H1 (cell line): ENCODE data around the gene PTN. TPM values are rescaled to one million over a fixed set of nuclear protein-coding genes. Genes with fewer than 3 reads are reported as not detected.
A peak's percentile ranks its signal among the peaks of the same experiment; 100 is the strongest.

Experiments
- CTCF ChIA-PET: fragments of 300-600 bp; sonication (Branson Sonifier 250); formaldehyde crosslinking; loops from one replicate; lab custom pipeline; 2021; ENCODE audit not compliant: partially characterized antibody; lab: Charles Lee
- POLR2A ChIA-PET: fragments of 300-600 bp; sonication (Branson Sonifier 250); formaldehyde crosslinking; loops from one replicate; lab custom pipeline; 2021; ENCODE audit warnings: inconsistent platforms; ENCODE audit not compliant: partially characterized antibody; lab: Charles Lee
- DNase-seq, 2 experiments: peaks; one replicate each; pipeline versions ENCODE4 v3.0.0 to v3.0.0-alpha.2; 2010 to 2022; ENCODE audit warnings: low spot score in 2 of 2, low read depth in 1 of 2, mixed read lengths in 1 of 2
- FAIRE-seq: peaks from 2 replicates; lab custom pipeline; 2011; peaks lifted over from hg19 to GRCh38; lab: Jason Lieb, UNC
- H2AFZ ChIP-seq: 2 replicates; pipeline ENCODE4 v1.8.1; 2012; ENCODE audit warnings: low read length, inconsistent platforms
- H2AK5ac ChIP-seq: 2 replicates; pipeline ENCODE4 v1.6.1; 2013; ENCODE audit warnings: low read depth, low read length
- H2BK120ac ChIP-seq: replicated peaks from 2 replicates; pipeline ENCODE3; 2013; ENCODE audit warnings: low read depth, low read length, inconsistent platforms
- H2BK12ac ChIP-seq: 2 replicates; pipeline ENCODE4 v1.6.1; 2013; ENCODE audit warnings: low read depth, low read length
- H2BK15ac ChIP-seq: 2 replicates; pipeline ENCODE4 v1.6.1; 2013; ENCODE audit warnings: low read length
- H2BK20ac ChIP-seq: 2 replicates; pipeline ENCODE4 v1.6.1; 2013; ENCODE audit warnings: low read length
- H2BK5ac ChIP-seq: 2 replicates; pipeline ENCODE4 v1.6.1; 2013; ENCODE audit warnings: low read depth, low read length
- H3K14ac ChIP-seq: 2 replicates; pipeline ENCODE4 v1.6.1; 2013; ENCODE audit warnings: inconsistent platforms; ENCODE audit not compliant: insufficient read length
- H3K18ac ChIP-seq: 2 replicates; pipeline ENCODE4 v1.6.1; 2013; ENCODE audit warnings: low read length; ENCODE audit errors: extremely low read depth
- H3K23ac ChIP-seq: 2 replicates; pipeline ENCODE4 v1.6.1; 2013; ENCODE audit warnings: inconsistent platforms; ENCODE audit not compliant: insufficient read length
- H3K23me2 ChIP-seq: 2 replicates; pipeline ENCODE4 v1.6.1; 2013; ENCODE audit warnings: low read depth, low read length
- H3K27ac ChIP-seq: 2 replicates; pipeline ENCODE4 v1.6.1; 2011; ENCODE audit warnings: low read depth, low read length, inconsistent platforms
- H3K27me3 ChIP-seq, 4 experiments: replicated peaks in 1 of 4; 1 replicate in 1 of 4; 2 replicates in 3 of 4; pipeline versions ENCODE4 v1.6.1 to v1.8.1; 2011 to 2013; ENCODE audit warnings: low read length in 3 of 4, mild to moderate bottlenecking in 3 of 4, inconsistent platforms in 2 of 4, mixed read lengths in 2 of 4, moderate library complexity in 1 of 4; ENCODE audit not compliant: control insufficient read depth in 3 of 4, insufficient read depth in 3 of 4; ENCODE audit errors: extremely low read depth in 1 of 4
- H3K36me3 ChIP-seq, 4 experiments: 2 replicates each; pipeline versions ENCODE4 v1.6.1 to v1.8.1; 2011 to 2013; ENCODE audit warnings: mild to moderate bottlenecking in 4 of 4, low read length in 3 of 4, moderate library complexity in 2 of 4, control low read depth in 1 of 4, inconsistent platforms in 1 of 4; ENCODE audit not compliant: insufficient read depth in 4 of 4, control insufficient read depth in 2 of 4
- H3K4ac ChIP-seq: replicated peaks from 2 replicates; pipeline ENCODE3; 2013; ENCODE audit warnings: low read length, low read depth, mixed read lengths, inconsistent platforms; ENCODE audit not compliant: insufficient read length
- H3K4me1 ChIP-seq, 4 experiments: replicated peaks in 1 of 4; 1 replicate in 1 of 4; 2 replicates in 3 of 4; pipeline versions ENCODE4 v1.6.1 to v1.8.1; 2011 to 2013; ENCODE audit warnings: low read length in 3 of 4, inconsistent platforms in 2 of 4, mixed read lengths in 1 of 4; ENCODE audit not compliant: insufficient read depth in 4 of 4, control insufficient read depth in 3 of 4
- H3K4me2 ChIP-seq, 2 experiments: 2 replicates each; pipeline versions ENCODE4 v1.6.1 to v1.8.1; 2011 to 2013; ENCODE audit warnings: low read depth in 2 of 2, low read length in 2 of 2, control low read depth in 1 of 2, inconsistent platforms in 1 of 2, mild to moderate bottlenecking in 1 of 2; ENCODE audit not compliant: insufficient read depth in 1 of 2
- H3K4me3 ChIP-seq, 4 experiments: fragments of 200-600, 300-600 bp in 1 of 4; sonication (generic), shearing (Covaris generic), sonication (Bioruptor Twin) in 1 of 4; 2 replicates each; pipeline versions ENCODE4 v1.5.1 to v1.8.1; 2011 to 2016; ENCODE audit warnings: low read length in 4 of 4, low read depth in 3 of 4, control low read depth in 2 of 4, inconsistent platforms in 2 of 4, mild to moderate bottlenecking in 2 of 4, mixed read lengths in 1 of 4, moderate library complexity in 1 of 4; ENCODE audit not compliant: insufficient read depth in 2 of 4; ENCODE audit errors: extremely low read depth in 1 of 4
- H3K56ac ChIP-seq: replicated peaks from 2 replicates; pipeline ENCODE3; 2013; ENCODE audit warnings: low read depth, mild to moderate bottlenecking, mixed read lengths, low read length, inconsistent platforms; ENCODE audit not compliant: insufficient read length
- H3K79me1 ChIP-seq: 2 replicates; pipeline ENCODE4 v1.6.1; 2013; ENCODE audit warnings: low read depth, low read length, control low read depth
- H3K79me2 ChIP-seq, 2 experiments: 2 replicates each; pipeline versions ENCODE4 v1.6.1 to v1.8.1; 2012 to 2013; ENCODE audit warnings: low read length in 2 of 2, mild to moderate bottlenecking in 2 of 2, inconsistent platforms in 1 of 2; ENCODE audit not compliant: insufficient read depth in 2 of 2, control insufficient read depth in 1 of 2
- H3K9ac ChIP-seq, 4 experiments: replicated peaks in 1 of 4; 1 replicate in 1 of 4; 2 replicates in 3 of 4; pipeline versions ENCODE4 v1.6.1 to v1.8.1; 2011 to 2013; ENCODE audit warnings: low read depth in 3 of 4, low read length in 3 of 4, control low read depth in 2 of 4, mild to moderate bottlenecking in 2 of 4, moderate library complexity in 2 of 4, inconsistent platforms in 1 of 4; ENCODE audit errors: extremely low read depth in 1 of 4
- H3K9me3 ChIP-seq, 2 experiments: 2 replicates each; pipeline versions ENCODE4 v1.6.1 to v1.8.1; 2012 to 2013; ENCODE audit warnings: mild to moderate bottlenecking in 2 of 2, moderate library complexity in 2 of 2, control low read depth in 1 of 2, inconsistent platforms in 1 of 2, low read depth in 1 of 2, low read length in 1 of 2, mixed read lengths in 1 of 2; ENCODE audit not compliant: insufficient read depth in 2 of 2
- H4K20me1 ChIP-seq, 2 experiments: replicated peaks in 1 of 2; 2 replicates each; pipeline versions ENCODE3 to v1.8.1; 2011 to 2013; ENCODE audit warnings: inconsistent platforms in 2 of 2, low read length in 2 of 2, mild to moderate bottlenecking in 1 of 2; ENCODE audit not compliant: insufficient read depth in 2 of 2, control insufficient read depth in 1 of 2
- H4K5ac ChIP-seq: 2 replicates; pipeline ENCODE4 v1.6.1; 2013; ENCODE audit warnings: low read length, low read depth, mixed read lengths, inconsistent platforms; ENCODE audit not compliant: insufficient read length
- H4K8ac ChIP-seq: 2 replicates; pipeline ENCODE4 v1.8.0; 2013; ENCODE audit warnings: mild to moderate bottlenecking, moderate library complexity, low read length, inconsistent platforms; ENCODE audit not compliant: insufficient read depth; ENCODE audit errors: extremely low read depth
- H4K91ac ChIP-seq: replicated peaks from 2 replicates; pipeline ENCODE3; 2013; ENCODE audit warnings: low read length, mixed read lengths, inconsistent platforms; ENCODE audit not compliant: insufficient read length
- CEBPB ChIP-seq: IDR thresholded peaks from 2 replicates; pipeline ENCODE4 v1.6.1; 2012; ENCODE audit warnings: low read depth, low read length
- CREB1 ChIP-seq: IDR thresholded peaks from 2 replicates; pipeline ENCODE4 v1.6.1; 2012; ENCODE audit warnings: inconsistent platforms
- EP300 ChIP-seq, 2 experiments: IDR thresholded peaks; 1 replicate in 1 of 2; 2 replicates in 1 of 2; pipeline ENCODE4 v1.6.1; 2011 to 2012; ENCODE audit warnings: low read depth in 2 of 2, low read length in 2 of 2, mild to moderate bottlenecking in 2 of 2, borderline replicate concordance in 1 of 2, inconsistent platforms in 1 of 2, moderate library complexity in 1 of 2
- SAP30 ChIP-seq: fragments of 300-600 bp; sonication (generic); IDR thresholded peaks from 2 replicates; pipeline ENCODE4 v1.7.1; 2012; ENCODE audit warnings: low read length, moderate library complexity, mild to moderate bottlenecking, inconsistent platforms; ENCODE audit not compliant: insufficient read depth, insufficient replicate concordance
- SP2 ChIP-seq: IDR thresholded peaks from 2 replicates; pipeline ENCODE4 v1.6.1; 2012; ENCODE audit warnings: mild to moderate bottlenecking, low read length, inconsistent platforms
- ZNF274 ChIP-seq: IDR thresholded peaks from 2 replicates; pipeline ENCODE4 v1.7.0; 2012; ENCODE audit warnings: low read length, borderline replicate concordance; ENCODE audit errors: extremely low read depth
- WGBS, 2 experiments: shearing (Covaris generic) in 1 of 2; methylation state at CpG; one replicate each; pipeline versions ENCODE4 v1.1.6 to v1.1.7; 2013 to 2015; ENCODE audit warnings: low lambda C conversion rate in 2 of 2, mixed read lengths in 2 of 2, inconsistent platforms in 1 of 2, low coverage in 1 of 2, missing lambda C conversion rate in 1 of 2; ENCODE audit not compliant: insufficient replicate concordance in 2 of 2, insufficient coverage in 1 of 2, insufficient read length in 1 of 2; ENCODE audit errors: extremely low coverage in 1 of 2, missing lambda C conversion rate in 1 of 2; 5-methylcytosine and 5-hydroxymethylcytosine counted together
- polyA plus RNA-seq, 7 experiments: library from polyadenylated mRNA; depleted of rRNA in 3 of 7; stranded (reverse) in 5 of 7; unstranded in 2 of 7; fragments of >200 nt in 5 of 7; fragments of 200-250 nt in 2 of 7; gene quantifications; 1 replicate in 5 of 7; 2 replicates in 1 of 7; 4 replicates in 1 of 7; pipeline versions ENCODE4 v1.2.1 to v1.2.3, GENCODE V29; 2011 to 2013; ENCODE audit warnings: missing spikeins in 2 of 7, mixed read lengths in 2 of 7
- total RNA-seq: library from RNA; stranded (reverse); fragmentation: NEBNext Ultra II Directional; extraction: Animal tissue kit (Norgen Biotek cat#: 25700); gene quantifications from 2 replicates; pipeline ENCODE4 v1.2.1, GENCODE V29; 2021

PTN gene
- total and polyA plus RNA-seq, 2 of the 8 experiments (the other 6 are each of a cell fraction or from before 2014, with no cell fraction given): 23.1 to 27.8 TPM

DNA sequence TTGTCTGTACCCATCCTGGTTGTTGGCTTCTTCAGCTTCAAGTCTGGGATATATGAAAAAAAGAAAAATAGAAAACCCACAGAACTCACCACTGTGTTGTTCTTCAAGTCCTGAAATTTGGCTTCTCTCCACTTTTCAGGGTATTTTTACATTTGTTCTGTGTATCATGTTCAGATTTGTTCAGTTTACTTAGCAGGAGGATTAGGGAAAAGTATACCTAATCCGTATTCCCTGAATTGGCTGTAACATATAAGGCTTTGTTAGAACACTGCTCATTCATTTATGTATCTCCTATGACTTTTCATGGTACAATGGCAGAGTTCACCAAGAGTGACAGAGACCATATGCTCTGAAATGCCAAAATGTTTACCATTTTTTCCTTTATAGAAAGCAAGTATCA lies 146.9 kb downstream of the PTN start:
- H3K4me3 ChIP-seq: no peak overlapping the region
- H4K91ac ChIP-seq: no peak overlapping the region
- H3K14ac ChIP-seq: no peak overlapping the region
- 85% methylated on average over 1 of the region's 1 CpG; no CpG with 5 or more reads in 1 of the 2 experiments for WGBS, 2 experiments
- no peak for DNase-seq
- no peak overlapping the region for H2BK20ac ChIP-seq
- no peak overlapping the region for H3K4me2 ChIP-seq
- CTCF ChIA-PET: no interaction called here
- no peak overlapping the region for H3K9ac ChIP-seq
- no peak overlapping the region for H2BK5ac ChIP-seq
- no peak overlapping the region for H3K23ac ChIP-seq
- POLR2A ChIA-PET: no interaction called here
- peak overlapping the region; percentile 24; the same call in 1 of the 2 replicates for H2AFZ ChIP-seq
- H3K4me1 ChIP-seq: no peaks in the 10 kb centered on the region
- no peaks in the 10 kb centered on the region for H3K9me3 ChIP-seq
- H3K27me3 ChIP-seq: no peaks in the 10 kb centered on the region
- no peaks in the 10 kb centered on the region for H3K79me1 ChIP-seq
- no peak overlapping the region for H4K5ac ChIP-seq
- no peak for TF ChIP-seq EP300 (IDR thresholded peaks at IDR 0.05; ENCODE audit: borderline replicate concordance in 1 of 2, low read depth in 2 of 2, low read length in 2 of 2)
- TF ChIP-seq ZNF274: no peak
- TF ChIP-seq CREB1: no peak
- no peak for TF ChIP-seq SP2
- TF ChIP-seq SAP30: no peak
- no peak for TF ChIP-seq CEBPB
- H4K8ac ChIP-seq: no peak overlapping the region
- no peaks in the 10 kb centered on the region for H3K79me2 ChIP-seq
- no peak overlapping the region for H3K4ac ChIP-seq
- H3K18ac ChIP-seq: no peak overlapping the region
- no peaks in the 10 kb centered on the region for H3K36me3 ChIP-seq
- H2BK15ac ChIP-seq: no peak overlapping the region
- H3K27ac ChIP-seq: no peak overlapping the region
- FAIRE-seq: no peak
- no peaks in the 10 kb centered on the region; the same call in 1 of the 2 replicates for H3K23me2 ChIP-seq
- H3K56ac ChIP-seq: no peak overlapping the region
- no peak overlapping the region for H2BK12ac ChIP-seq
- no peak overlapping the region for H2BK120ac ChIP-seq
- no peak overlapping the region for H2AK5ac ChIP-seq
- H4K20me1 ChIP-seq: no peaks in the 10 kb centered on the region
